HG03571 (cell line): ENCODE data around the gene TOB1.
"Not testable (repeated sequence)": the region's sequence is repeated elsewhere in the genome, so short reads cannot be mapped to it uniquely, and the experiment has no call there.

Experiments used
- ATAC-seq: cut with Tn5 transposase; IDR thresholded peaks from one replicate; pipeline ENCODE4 v1.9.1; 2021; ENCODE audit not compliant: unreplicated experiment

TOB1 gene

DNA sequence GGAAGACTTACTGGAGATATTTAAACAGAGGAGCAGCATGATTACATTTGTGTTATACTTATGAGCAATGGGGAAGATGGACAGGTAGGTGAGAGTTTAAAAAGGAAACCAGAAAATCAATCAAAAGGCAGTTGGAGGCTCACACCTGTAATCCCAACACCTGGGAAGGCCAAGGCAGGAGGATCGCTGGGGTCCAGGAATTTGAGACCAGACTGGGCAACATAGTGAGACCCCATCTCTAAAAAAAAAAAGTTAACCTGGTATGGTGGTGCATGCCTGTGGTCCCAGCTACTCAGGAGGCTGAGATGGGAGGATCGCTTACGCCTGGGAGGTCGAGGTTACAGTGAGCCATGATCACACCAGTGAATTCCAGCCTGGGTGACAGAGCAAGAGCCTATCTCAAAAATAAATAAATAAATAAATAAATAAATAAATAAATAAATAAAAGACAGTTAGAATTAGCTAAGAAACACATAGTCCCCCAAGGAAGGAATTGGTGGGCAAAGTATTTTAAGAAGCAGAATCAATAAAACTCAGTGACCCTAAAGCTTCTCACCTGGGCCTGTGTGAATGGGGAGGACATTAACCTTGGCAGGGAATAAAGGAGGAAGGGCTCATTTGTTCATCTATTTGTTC lies 32.3 kb upstream of the TOB1 start:
- no peak for ATAC-seq

DNA sequence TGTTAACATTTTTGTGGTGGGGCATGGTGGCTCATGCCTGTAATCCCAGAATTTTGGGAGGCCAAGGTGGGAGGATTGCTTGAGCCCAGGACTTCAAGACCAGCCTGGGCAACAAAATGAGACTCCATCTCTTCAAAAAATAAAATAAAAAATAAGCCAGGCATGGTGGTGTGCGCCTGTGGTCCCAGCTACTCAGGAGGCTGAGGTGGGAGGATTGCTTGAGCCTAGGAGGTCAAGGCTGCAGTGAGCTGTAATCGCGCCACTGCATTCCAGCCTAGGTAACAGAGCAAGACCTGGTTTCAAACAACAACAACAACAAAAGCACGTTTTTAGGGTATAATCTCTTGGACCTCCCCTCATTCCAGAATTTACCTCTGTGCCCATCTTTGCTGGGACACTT lies 28.4 kb upstream of the TOB1 start:
- not testable (repeated sequence) for ATAC-seq

- ATAC-seq, result no peak
These were observed 27.2 kb upstream of the TOB1 start for GRCh38 chr17:50893183-50893993.

- no peak for ATAC-seq
These were observed 26.1 kb upstream of the TOB1 start for GRCh38 chr17:50892101-50892776.

- no peak for ATAC-seq
These were observed 25.4 kb upstream of the TOB1 start for GRCh38 chr17:50891577-50891989.

GRCh38 chr17:50890675-50891516 lies 24.7 kb upstream of the TOB1 start:
- ATAC-seq, result no peak

DNA sequence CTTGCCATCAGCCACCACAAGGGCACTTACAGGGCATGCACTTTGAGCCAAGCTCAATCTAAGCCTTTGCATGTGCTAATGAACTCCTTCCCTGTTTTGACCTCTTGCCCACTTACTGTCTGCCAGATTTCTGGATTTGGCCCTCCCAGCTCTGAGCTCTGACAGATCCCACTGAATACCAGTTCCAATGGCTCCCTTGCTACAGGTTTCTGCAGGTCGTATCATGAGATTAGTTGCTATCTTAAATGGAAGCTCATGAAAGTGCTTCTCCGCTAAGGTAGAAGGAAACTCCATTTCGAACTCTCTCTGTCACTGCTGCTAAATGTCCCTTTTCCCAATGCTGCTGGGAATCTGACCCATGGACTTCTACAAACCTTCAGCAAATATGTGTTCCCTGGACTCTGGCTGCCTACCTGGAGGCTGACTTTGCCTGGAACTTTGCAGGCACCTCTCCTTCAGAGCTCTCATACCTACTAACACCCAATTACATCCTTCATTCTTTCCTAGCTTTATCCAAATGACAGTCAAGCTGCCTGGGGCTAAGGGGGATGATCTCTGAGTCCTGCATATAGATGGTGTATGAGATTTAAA lies 23.5 kb upstream of the TOB1 start:
- ATAC-seq, result no peak

GRCh38 chr17:50887705-50888245 lies 21.6 kb upstream of the TOB1 start:
- ATAC-seq, result no peak

DNA sequence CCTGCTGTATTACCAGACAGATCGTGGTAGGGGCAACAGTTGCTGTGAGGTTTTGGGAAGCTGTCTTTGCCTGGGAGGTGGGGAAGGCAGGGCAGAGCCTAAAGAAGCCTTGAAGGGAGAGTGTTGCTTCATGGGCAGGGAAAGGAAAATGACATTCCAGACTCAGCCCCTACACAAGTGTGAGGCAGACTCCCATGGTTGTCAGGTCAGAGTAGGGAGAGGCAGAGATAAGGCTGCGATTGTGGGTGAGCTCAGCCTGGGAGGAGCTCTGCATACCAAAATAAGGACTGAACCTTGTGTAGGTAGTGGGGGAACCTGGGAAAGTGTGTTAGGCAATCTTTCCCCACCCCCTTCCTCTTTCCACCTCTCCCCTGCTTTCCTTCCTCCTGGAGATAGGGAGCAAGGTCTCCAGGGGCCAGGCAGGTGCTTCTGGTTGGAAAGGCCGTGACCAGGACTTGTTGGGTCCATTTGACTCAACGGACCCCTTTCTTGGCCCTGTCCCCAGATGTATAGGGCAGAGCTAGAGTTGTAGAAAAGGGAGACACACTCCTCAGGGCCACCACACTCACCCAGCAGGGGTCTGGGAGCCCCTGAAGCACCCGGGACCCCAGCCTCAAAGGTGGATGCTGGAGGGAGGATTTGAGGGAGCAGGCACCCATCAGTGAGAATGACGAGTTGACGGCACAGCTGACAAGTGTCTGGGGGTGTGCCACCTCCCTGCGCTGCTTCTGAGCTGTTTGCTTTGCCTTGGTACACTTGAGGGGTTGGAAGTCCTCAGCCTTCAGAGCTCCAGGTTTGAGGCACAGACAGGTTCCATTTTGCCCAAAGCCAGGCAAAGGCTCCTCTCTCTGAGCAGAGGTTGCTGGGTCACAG lies 18.5 kb upstream of the TOB1 start:
- no peak for ATAC-seq

- no peak for ATAC-seq
These were observed 17.8 kb upstream of the TOB1 start for GRCh38 chr17:50883850-50884438.

DNA sequence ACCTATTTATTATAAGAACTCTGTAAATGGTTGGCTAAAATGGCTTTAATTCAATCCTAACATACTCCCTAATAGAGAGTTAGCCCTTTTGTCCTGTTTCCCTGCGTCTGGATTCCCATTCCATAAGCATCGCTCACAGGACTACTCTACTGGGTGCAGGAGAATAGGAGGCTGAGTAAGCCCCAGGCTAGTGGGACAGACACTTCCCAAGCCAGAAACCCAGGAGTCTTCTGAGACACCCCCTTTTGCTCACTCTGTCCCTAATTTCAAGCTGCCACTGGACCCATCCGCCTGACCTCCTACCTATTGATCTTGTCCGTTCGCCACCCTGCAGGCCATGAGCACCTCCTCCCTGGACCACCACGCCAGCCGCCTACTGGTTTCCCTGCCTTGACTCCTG lies 16.7 kb upstream of the TOB1 start:
- no peak for ATAC-seq

DNA sequence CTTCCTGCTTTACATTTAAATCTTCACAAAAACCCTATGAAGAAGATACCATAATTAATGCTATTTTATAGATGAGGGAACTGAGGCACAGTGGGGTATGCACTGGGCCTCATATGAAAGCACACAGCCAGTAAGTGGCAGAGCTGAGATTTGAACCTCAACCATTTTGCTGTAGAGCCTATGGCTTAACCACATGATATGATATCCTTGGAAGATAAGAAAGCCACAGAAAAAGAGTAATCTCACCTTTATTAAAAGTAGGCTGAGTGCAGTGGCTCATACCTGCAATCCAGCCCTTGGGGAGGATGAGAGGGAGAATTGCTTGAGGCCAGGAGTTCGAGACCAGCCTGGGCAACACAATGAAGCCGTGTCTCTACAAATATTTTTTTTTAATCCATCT lies 15.0 kb upstream of the TOB1 start:
- ATAC-seq, result no peak

DNA sequence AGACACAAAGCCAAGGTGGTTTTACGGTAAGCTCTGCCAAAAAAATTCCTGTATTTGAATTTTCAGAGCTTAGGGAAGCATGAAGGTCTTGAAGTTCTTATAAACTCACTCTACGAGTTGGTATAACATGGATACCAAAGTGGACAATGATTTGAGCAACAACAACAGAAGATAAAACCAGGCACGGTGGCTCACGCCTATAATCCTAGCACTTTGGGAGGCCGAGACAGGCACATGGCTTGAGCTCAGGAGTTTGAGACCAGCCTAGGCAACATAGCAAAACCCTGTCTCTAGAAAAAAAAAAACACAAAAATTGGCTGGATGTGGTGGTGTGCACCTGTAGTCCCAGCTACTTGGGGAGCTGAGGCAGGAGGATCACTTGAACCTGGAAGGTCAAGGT lies 12.9 kb upstream of the TOB1 start:
- no peak for ATAC-seq

DNA sequence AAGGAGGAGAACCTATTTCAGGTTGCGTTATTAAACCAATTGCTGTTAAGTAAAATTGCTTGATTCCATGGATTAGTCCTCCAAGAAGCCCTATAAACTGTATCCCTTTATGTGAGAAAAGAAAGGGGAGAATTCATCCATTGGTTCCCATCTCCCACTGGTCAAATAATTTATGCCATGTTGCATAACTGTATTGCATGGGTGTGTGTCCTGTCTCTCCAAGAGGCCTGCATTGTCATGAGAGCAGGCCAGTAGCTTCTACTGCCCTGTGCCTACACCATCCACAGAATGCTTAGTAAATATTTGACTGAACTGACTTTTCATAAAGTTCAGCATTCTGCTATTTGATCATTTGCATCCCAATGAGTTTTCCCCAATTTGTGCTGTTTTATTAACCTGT lies 11.7 kb upstream of the TOB1 start:
- no peak for ATAC-seq

GRCh38 chr17:50877042-50877441 lies 10.9 kb upstream of the TOB1 start:
- ATAC-seq, result not testable (repeated sequence)

GRCh38 chr17:50875074-50875473 lies 8.9 kb upstream of the TOB1 start:
- ATAC-seq, result no peak

- no peak for ATAC-seq
These were observed 6.7 kb upstream of the TOB1 start for GRCh38 chr17:50872710-50873424.

- ATAC-seq, result no peak
These were observed 5.7 kb upstream of the TOB1 start for GRCh38 chr17:50871898-50872297.

GRCh38 chr17:50871364-50871763 lies 5.2 kb upstream of the TOB1 start:
- no peak for ATAC-seq
